ENCODE results near the gene AHDC1.
"Not testable (repeated sequence)": the region's sequence is repeated elsewhere in the genome, so short reads cannot be mapped to it uniquely, and the experiment has no call there.

The AHDC1 gene

DNA sequence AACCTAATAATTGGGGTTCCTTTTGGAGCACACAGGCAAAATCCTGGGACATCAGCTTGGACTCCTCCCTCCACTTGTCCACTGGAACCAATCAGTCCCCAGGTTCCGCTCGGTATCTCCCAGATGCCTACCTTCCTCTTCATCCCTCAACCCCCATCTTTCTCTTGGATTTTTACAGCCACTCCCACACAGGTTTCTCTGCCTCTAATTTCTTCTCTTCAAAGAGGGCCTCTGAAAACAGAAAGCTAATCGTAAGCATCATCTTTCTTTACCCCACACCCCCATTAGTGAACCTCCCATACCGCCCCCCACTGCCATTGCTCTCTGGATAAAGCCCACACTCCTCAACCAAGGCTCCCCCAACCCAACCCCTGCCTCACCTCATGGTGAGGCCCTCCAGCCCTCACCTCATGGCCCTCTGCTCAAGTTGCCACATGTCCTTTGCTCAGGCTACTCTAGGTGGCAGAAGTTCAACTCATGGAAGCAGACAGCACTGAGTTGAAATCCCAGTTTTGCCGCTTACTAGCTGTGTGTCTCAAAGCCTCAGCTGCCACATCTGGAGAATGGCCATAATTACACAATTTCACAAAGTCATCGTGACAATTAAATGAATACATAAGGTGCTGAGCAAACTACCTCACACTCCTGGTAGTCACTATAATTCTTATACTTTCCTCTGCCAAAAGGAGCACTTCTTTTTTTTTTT lies 95.8 kb downstream of the AHDC1 start:
- no peak for DNase-seq

DNA sequence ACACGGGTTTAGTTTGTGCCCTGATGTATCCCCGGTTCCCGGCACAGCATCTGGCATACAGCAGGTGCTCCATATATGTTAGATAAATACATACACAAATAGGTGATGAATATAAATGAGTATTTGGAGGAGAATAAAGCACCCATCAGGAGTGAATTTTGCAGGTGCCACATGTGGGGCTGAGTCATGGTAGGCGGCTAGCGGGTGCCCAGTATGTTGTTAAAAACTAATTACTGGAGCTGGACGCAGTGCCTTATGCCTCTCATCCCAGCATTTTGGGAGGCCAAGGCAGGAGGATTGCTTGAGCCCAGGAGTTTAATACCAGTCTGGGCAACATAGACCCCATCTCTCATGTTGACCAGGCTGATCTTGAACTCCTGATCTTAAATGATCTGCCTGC lies 97.2 kb downstream of the AHDC1 start:
- no peak for DNase-seq

DNA sequence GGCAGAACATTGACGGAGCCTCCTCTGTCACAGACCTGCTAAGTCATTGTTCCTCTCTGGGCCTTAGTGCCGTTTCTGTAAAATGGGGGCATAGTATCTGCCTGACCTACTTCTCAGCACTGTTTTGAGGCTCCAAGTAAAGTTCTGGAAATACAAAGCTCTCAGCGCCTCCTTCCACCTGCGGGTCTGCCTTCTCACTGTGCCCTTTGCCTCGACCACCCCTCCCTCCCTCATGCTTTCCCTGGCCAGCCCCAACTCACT lies 98.6 kb downstream of the AHDC1 start:
- DNase-seq = no peak

DNA sequence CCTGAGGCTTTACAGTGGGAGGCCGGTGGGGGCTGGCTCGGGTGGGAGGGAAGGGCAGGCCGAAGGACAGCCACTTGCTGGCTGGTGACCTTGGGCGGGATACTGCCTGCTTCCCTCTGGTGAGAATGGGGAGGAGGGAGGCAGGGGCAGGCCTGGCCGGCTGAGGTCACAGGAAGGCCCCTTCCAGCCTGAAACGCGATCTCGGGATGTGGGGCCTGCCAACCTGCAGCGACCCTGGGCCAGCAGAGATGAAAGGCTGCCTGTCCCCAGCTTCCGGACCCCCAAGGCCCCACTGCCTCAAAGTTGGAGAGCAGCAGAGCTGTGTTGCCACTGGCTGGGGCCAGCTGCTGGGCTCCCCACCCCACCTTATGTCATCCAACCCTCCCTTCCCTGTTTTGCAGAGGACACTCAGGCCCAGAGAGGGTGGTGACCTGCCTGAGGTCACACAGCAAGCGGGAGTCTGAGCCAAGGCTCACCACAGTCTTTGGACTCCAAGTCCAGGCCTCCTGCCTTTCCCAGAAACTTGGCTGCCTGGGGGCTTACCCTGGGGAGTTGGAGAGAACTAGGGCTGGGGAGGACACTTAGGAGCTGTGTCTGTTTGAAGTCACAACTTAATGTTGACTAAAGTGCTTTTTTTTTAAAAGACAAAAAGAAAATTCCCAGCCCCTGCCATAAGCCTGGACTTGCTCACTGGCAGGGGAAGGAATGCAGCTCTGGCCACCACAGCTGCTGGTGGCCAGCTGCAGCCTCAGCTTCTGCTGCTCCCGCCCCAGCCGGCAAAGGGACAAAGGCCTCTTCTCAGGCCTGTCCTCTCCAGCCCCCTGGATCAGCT lies 99.1 kb downstream of the AHDC1 start:
- DNase-seq = no peak

DNA sequence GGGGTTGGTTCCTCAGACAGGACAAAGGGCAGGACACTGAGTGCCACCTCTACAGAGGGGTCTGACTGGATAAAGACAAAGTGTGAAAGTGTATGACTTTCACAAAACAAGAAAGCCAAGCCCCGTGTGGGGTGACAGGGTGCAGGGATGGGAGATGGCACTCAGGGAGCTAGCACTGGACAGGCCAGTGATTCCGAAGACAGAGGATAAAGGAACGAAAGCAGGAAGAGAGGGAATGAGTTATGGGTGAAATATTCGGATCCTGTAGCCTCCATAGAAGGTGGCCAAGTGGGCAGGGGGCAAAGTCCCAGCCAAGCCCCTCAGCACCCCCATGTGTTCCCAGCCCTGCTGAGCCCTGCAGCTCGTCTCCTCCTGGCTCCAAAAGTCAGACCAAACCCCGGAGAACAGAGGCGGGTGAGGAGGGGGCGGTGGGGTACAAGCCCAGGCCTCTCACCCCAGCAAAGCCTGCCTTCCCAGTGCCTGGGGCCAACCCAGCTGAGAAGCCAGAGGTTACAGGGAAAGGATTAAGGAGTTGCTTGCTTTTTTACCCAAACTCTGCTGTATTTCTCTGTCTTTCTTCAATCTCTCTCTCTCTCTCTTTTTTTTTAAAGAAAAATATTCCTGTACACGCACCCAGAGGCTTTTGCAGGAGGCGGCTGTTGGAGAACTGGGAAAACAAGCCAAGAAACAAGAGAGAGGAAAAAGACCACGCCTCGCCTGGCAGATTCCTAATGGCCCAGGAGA lies 99.9 kb downstream of the AHDC1 start:
- DNase-seq = no peak

DNA sequence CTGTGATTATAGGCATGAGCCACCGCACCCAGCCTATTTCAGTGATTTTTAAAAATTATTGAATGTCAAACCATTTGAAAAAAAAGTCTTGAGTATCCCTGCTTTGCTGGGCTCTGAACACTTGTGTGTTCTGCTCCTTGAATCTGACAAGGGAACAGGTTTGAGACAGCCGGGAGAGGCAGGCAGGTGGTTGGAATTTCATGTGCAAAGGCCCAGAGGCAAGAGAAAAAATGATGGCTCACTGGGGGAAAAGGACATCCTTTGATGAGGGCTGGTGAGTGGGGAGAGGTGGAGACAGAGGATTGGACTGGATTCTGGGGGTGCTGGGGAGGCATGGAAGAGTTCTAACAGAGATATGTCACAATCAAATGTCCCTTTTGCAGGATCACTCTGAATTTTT lies 100.9 kb downstream of the AHDC1 start:
- no peak for DNase-seq

DNA sequence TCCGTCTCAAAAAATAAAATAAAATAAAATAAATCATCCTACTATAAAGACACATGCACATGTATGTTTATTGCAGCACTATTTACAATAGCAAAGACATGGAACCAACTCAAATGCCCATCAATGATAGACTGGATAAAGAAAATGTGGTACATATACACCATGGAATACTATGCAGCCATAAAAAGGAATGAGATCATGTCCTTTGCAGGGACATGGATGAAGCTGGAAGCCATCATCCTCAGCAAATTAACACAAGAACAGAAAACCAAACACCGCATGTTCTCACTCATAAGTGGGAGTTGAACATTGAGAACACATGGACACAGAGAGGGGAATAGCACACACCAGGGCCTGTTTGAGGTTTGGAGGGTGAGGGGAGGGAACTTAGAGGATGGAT lies 102.8 kb downstream of the AHDC1 start:
- not testable (repeated sequence) for DNase-seq

DNA sequence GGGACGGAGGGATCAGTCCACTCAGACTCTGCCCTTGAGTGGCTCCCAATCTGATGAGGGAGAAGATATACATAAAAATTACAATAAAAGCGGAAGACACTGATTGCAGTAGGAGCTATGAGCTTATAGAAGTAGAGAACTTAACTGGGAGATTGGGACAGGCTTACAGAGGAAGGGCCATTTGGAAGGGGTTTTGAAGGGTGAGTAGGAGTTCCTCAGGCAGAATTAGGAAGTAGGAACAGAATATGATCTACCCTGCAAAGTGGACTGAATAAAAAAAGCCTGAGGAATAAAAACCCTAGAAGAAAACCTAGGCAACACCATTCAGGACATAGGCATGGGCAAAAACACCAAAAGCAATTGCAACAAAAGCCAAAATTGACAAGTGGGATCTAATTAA lies 104.8 kb downstream of the AHDC1 start:
- DNase-seq = no peak

DNA sequence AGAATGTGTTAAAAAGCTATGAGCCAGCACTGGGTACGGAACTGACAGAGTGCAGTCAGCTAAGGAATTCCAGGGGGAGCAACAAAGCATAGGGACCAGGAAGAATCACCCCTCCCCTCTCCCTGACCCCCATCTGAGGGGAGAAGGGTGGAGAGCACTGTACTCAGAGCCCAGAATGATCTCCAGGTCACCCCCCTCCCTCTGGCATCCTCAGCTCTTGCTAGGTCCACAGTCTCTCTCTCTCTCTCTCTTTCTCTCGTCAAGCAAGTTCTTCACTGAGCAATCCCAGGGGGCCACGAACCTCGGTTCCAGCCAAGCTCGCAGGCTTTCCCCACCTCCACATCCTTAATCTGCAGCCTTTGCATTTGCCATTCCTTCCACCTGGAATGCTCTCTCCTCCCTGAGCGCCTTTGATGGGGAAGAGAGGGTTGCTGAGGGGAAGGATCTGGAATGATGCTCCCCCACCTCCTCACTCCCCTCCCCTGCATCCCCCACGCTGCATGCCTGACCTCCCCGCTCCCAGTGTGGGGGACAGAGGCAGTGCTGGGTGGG lies 107.3 kb downstream of the AHDC1 start:
- DNase-seq = no peak

DNA sequence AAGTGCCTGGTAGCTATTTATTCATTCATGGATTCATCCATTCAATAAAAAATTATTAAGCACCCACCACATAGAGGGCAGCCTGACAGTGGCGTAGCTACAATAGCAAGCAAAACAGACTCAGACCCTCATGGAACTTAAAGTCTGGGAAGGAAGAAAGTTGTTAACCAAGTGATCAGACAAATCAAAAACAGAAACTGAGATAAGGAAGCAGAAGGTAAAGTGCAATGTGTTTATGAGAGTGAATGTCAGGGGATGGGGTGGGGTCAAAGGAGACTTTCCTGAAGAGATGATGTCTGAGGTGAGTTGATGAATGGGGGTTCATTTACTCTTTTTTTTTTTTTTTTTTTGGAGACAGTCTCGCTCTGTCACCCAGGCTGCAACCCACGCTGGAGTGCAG lies 111.1 kb downstream of the AHDC1 start:
- no peak for DNase-seq

DNA sequence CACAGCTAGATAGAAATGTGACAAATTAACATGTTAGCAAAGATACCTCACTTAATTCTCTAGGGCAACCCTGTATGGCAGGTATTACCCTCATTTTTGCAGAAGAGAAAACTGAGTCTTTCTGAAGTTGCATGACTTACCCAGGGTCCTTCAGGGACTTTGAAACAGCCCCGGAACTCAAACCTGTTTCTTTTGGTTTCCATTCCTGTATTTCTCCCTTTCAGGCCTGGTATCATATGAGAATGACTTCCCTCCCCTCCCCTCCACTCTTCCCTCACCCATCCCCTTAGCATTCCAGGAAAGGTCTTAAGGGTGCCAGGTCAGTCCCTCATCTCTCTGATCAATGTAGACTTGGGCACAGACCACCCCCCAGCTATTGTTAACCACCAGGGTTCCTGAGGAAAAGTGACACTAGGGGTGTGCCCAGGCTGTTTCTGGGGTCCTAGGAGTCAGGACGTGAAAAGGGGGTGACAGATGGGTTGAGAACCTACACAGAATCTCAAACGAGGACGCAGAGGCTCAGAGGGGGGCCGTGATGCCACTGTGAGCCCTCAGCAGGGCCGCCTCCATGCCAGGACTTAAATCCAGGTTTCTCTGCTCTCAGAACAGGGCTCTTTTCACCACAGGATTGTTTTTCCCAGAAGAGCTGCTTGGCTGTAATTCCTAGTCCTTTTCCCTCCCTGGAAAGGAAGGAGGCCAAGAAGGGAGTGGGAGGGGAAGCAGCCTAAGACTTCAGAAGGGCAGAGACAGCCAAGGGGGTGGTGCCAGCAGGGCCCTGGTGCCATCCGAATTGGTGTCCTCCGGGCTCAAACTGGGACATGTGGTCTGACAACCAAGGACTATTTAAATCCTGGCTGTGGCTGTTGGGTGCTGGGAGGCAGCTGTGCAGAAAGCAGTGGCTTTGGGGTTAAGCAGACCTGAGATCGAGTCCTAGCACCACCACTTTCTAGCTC lies 111.9 kb downstream of the AHDC1 start:
- no peak for DNase-seq

DNA sequence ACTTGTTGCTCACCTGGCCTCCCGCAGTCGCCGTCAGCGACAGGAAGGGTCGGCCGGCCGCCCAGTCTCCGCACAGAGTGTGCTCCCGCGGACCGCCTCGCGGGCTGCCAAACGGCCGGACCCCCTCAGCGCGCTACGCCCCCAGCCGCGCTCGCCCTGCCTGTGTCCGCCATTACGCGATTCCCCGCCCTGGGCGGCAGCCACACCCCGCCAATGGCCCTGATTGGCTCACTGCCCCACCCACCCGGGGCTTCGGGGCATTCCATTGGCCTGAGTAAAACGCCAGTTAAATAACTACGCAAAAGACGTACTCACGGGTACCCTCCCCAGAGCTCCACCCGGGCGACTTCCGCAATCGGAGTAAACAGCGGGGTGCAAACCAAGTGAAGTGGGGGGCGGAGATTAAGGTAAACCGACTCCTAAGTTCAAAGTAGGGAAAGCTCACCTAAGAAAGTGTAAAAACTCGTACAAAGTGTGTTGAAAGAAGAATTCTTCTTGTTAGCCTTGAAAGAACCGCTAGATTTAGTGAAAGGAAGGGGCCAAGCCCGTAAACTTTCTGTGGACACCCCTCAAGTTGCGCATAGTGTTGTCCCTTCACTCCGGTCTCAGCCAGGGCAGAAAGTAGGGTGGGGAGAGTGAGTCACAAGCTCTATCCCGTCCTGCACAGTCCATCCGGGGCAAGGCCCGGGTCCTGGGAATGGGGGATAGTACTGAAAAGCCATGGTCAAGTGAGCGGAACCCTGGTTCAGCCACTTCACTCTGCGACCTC lies 113.8 kb downstream of the AHDC1 start, which contains the start of gene WASF2:
Gene WASF2, minus strand, starts transcription at position 195 of the 769 bp plus-strand sequence. CDS start 61,277 bp downstream, outside the sequence.
- DNase-seq = peak; percentile 95

DNA sequence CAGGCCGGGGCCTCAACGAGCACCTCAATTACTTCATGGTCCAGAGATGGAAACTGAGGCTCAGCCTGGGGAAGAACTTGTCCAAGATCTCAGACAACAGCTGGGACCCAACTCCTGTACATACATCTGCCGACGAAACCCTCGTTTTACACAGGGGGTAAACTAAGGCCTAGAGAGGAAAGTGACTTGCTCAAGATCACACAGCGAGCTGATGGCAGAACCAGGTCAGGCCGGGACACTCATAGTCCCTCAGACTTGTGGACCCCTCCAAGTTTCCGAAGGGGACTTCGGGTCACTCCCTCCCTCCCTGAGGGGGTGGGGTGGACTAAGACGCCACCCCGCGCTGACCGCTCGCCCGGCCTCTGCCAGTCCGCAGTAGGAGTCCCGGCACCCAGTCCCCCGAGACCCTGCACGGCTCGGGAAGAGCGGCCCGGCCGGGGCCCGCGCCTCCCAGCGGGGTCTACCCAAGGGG lies 114.4 kb downstream of the AHDC1 start:
- peak; percentile 12 for DNase-seq

DNA sequence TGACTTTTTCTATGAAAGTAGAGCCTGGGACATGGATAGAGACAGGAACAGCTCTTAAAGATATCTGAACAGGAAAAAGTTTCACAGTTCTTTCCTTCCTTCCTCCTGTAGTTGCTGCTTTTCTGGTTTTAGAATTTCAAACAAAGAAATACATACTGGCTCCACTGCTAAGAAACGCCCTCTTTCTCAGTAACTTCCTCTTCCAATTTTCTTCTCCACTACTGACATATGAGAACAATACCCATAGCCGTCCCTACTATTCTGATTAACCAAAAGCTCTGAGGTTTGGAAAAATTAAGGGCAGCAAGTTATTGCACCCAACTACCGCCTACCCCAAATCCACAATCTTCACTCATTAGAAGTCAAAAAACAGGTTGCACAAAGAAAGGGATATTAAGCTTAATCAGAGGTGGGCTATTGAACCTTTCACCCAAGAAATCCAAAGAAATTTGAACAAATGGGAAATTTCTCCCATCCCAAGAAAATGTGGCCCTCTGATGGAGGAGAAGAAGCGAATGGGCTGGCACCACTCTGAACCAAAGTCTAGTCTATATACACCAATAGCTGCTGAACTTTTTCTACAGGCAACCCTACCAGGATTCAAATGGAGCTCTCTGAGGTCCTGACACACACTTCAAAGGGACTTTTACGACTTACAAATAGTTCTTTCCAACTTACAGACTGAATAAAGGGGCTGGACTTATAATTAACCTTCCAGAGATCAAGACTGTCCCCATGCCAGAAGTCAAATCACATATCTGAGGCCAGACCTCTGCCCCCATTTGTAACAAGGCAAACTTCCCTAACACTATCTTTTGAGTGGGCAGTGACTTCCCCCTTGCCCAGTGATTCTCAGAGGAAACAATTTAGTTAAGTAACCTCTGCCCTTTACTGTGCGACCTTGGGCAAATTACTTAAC lies 115.7 kb downstream of the AHDC1 start:
- no peak for DNase-seq

DNA sequence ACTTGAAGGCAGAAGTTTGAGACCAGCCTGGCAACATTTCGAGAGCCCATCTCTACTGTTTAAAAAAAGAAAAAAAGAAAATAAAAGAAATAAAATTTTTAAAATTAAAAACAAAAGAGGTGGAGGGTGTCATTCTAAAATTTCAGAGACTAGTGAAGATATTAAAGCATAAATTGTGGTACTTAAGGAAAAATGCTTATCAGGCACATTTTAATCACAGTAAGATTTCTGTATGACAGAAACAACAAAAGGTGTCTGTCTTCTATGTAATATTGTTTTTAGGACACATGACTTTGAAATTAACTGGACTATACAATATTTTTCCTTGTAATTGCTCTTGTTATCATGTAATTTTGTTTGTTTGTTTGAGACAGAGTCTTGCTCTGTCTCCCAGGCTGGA lies 118.6 kb downstream of the AHDC1 start:
- DNase-seq = no peak
